Hematopoietic multipotent progenitor cell treated with erythropoietin and hydrocortisone succinate and interleukin-3 and kit ligand, for 4 days (in vitro differentiated cells): ENCODE measurements around the gene IGFBP4.
"Not testable (repeated sequence)": the region's sequence is repeated elsewhere in the genome, so short reads cannot be mapped to it uniquely, and the experiment has no call there.

ENCODE experiments used
- DNase-seq: peaks from one replicate; pipeline ENCODE4 v3.0.0-alpha.2; 2015

IGFBP4 gene

DNA sequence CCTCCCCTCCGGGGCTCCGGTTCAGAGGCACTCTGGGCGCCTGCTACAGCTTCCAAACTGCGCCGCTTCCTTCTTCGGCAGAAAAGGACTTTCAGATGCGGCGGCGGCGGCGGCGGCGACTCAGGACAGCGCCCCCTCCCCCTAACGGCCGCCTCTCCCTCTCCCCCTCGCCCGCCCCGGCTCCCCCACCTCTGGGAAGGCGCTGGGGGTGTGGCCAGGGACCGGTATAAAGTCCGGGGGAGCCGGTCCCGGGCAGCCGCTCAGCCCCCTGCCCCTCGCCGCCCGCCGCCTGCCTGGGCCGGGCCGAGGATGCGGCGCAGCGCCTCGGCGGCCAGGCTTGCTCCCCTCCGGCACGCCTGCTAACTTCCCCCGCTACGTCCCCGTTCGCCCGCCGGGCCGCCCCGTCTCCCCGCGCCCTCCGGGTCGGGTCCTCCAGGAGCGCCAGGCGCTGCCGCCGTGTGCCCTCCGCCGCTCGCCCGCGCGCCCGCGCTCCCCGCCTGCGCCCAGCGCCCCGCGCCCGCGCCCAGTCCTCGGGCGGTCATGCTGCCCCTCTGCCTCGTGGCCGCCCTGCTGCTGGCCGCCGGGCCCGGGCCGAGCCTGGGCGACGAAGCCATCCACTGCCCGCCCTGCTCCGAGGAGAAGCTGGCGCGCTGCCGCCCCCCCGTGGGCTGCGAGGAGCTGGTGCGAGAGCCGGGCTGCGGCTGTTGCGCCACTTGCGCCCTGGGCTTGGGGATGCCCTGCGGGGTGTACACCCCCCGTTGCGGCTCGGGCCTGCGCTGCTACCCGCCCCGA lies at the start of gene IGFBP4:
IGFBP4 (plus strand) TSS at position 255 of the 792 bp plus-strand sequence; CDS start at position 541, 286 bp downstream.
- DNase-seq, result peak; percentile 90

- peak; percentile 89 for DNase-seq
Observed at GRCh38 chr17:40399185-40399584, 44.1 kb upstream of the IGFBP4 start.

DNA sequence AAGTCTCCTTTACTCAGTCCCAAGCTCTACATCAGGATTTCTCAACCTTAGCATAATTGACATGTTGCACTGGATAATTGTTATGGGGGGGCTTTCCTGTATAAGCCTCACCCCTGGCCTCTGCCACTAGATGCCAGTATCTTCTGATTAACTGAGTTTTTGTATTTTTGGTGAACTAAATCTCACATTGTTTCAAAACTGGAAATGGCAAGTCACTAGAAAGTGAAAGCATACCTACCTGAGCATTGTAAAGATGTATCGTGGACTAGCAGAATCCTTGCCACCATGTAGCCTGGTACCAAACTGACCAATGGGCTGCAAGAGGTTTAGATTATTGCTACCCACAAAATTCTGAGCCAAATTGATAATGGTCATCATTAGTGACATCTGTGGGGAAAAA lies 40.6 kb upstream of the IGFBP4 start:
- DNase-seq, result no peak

DNA sequence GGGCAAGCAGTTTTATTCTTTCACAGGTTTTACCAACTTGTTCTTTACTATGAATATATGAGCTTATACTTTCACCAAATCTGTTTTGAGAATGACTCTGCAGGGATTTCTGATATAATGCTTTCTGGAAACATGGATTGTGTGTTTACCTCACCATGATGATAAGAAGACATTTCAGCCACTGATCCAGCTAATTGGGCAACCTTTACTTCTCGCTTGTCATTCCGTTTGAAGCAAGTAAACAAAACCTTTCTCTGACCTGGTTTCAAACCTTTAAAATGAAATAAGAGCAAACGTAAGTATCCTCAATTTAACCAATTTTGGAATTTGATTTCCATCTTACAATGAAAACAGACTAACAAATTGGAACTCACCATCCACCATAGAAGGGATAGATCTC lies 39.2 kb upstream of the IGFBP4 start:
- DNase-seq, result no peak

DNA sequence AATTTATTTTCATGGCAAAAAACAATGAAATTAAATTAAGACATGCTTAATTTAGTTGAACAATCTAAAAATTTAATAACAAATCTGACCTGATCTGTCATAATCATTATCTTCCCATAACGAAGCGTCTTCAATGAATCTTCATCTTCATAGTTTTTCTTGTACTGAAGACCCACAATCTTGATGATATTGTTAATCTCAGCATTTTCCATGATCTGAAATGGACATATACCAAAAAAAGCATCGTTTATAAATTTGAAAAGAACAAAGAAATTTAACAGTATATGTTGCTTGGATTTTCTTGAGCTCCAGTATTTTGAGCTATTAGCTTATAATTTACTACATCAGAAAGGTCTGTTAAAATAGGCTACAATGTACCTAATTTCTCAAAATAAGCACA lies 35.8 kb upstream of the IGFBP4 start:
- no peak for DNase-seq

- DNase-seq, result not testable (repeated sequence)
Observed at GRCh38 chr17:40409540-40409939, 33.7 kb upstream of the IGFBP4 start.

DNA sequence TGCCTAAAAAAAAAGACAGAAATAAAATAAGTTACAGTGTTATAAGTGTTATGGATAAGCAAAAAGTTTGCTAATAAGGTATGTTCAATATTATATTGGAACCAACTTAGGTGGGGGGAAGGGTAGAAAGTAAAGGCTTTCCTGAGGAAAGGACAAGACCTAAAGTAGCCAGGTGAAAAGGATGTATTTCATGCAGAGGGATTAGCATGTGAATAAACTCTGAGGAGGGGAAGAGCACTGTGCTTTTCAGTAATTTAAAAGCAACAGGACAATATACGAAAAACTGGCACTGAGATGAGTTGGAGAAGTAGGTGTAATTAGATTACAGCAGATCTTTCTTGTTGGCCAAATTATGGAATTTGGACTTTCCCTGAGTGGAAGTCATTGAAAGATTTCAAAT lies 33.2 kb upstream of the IGFBP4 start:
- no peak for DNase-seq

DNA sequence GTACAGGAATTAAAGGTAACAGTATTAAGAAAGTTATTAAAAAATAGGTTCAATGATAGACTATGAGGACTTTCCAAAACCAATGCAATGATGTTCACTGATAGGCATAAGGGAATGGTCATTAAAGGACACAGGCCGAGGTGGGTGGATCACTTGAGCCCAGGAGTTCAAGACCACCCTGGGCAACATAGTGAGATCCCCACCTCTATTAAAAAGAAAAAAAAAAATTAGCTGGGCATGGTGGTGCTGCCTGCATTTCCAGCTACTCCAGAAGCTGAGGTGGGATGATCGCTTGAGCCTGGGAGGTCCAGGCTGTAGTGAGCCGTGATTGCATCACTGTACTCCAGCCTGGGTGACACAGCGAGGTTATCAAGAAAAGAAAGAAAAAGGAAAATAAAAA lies 31.4 kb upstream of the IGFBP4 start:
- no peak for DNase-seq

GRCh38 chr17:40412880-40413279 lies 30.4 kb upstream of the IGFBP4 start:
- no peak for DNase-seq

DNA sequence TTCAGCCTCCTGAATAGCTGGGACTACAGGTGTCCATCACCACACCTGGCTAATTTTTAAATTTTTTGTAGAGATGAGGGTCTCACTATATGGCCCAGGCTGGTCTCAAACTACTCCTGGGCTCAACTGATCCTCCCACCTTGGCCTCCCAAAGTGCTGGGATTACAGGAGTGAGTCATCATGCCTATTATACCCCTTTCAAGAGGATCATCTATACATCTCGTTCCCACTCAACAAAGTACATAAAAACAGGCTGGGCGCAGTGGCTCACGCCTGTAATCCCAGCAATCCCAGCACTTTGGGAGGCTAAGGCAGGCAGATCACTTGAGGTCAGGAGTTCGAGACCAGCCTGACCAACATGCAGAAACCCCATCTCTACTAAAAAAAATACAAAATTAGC lies 28.9 kb upstream of the IGFBP4 start:
- not testable (repeated sequence) for DNase-seq

DNA sequence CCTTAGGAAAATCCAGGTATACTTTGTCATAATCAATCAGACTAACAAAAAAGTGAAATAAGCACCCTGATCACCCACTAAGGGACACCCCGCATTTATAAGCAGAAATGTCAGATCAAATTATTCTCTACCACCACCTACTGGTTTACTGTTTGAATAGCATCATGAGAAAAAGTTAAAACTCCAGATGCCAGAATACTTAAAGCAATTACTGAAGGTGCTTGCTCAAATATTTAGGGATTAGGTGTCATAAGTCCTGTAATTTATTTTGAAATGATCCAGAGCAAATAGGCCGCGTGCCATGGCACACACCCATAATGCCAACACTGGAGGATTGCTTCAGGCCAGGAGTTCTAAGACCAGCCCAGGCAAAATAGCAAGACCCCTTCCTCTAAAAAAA lies 27.9 kb upstream of the IGFBP4 start:
- DNase-seq, result peak; percentile 78

DNA sequence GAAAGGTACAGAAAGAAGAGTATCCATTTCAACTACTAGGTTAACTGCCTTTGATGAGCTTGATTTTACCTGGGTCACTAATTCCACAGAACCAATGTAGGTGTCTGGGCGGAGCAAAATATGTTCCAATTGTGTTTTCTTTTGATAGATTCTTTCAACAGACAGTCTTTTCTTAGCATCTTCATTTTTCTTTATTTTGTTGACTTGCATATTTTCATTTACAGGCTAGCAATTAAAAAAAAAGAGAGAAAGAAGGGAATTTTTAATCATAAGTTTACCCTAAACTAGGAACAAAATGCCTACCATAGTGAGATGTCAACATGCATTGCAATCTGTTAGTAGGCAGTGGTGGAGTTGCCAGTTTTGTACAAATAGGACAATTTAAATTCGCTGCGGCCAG lies 26.6 kb upstream of the IGFBP4 start:
- DNase-seq, result no peak

DNA sequence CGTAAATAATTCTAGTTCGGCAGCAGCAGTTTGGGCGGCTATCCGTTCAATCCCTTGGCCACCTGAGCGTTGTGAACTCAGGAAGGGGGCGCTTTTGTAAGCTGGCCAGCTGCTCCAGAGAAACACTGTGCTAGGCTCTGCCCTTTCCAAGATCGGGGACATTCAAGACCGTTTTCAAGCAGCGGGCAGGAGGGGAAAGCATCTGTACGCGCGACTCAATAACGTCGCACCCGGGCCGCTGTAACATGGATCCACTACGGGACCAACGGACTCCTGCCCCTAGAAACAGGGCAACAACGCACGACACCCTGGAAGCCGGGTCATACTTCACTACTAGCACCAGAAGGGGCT lies 26.0 kb upstream of the IGFBP4 start:
- DNase-seq, result peak; percentile 58

GRCh38 chr17:40417609-40418427 lies 25.4 kb upstream of the IGFBP4 start, which contains the start of gene TOP2A:
TOP2A (minus strand) TSS chr17:40417896; CDS start chr17:40417791, 105 bp downstream.
- peak; percentile 100 for DNase-seq

DNA sequence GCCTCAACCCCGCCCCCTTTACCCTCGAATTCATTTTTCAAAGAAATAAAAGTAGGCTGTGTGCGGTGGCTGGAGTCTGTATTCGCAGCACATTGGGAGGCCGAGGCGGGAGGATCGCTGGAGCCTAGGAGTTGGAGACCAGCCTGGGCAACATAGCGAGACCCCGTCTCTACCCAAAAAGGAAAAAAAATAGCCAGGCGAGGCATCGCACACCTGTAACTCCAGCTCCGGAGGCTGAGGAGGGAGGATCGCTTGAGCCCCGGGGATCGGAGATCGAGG lies 24.9 kb upstream of the IGFBP4 start:
- DNase-seq, result no peak

DNA sequence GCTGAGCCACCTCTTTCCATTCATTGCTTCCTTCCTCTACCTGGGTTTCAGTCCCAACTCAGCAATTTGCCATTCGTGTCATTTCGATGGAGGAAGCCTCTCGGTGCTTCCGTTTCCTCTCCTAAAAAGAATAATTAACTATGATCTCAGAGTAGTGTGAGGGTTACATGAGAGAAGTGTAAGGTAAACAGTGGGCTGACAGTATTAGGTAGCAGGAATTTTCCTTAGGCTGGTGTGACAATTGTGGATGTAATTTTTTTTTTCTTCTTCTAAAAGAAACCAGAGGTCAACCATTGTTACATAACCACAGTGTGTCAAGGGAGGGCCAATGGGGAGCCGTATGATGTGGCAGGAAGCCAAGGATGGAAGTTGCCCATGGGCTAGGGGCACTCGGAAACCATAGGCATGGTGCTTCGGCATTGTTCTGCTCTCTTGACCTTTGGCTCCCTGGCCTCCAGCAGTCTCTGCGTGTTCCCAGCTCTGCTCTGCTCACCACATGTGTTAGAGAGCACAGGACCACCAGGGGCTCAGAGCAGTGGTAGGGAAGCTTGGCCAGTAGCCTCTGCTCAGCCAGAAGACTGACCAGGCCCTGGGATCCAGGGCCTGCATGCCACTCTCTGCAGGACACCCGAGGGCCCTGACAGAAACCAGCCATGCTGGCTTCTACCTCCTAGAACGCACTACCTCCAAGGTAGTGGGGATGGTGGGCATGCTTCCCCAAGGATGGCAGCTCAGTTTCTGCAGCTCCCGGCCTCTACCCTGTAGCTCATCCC lies 23.5 kb upstream of the IGFBP4 start:
- peak; percentile 40 for DNase-seq

DNA sequence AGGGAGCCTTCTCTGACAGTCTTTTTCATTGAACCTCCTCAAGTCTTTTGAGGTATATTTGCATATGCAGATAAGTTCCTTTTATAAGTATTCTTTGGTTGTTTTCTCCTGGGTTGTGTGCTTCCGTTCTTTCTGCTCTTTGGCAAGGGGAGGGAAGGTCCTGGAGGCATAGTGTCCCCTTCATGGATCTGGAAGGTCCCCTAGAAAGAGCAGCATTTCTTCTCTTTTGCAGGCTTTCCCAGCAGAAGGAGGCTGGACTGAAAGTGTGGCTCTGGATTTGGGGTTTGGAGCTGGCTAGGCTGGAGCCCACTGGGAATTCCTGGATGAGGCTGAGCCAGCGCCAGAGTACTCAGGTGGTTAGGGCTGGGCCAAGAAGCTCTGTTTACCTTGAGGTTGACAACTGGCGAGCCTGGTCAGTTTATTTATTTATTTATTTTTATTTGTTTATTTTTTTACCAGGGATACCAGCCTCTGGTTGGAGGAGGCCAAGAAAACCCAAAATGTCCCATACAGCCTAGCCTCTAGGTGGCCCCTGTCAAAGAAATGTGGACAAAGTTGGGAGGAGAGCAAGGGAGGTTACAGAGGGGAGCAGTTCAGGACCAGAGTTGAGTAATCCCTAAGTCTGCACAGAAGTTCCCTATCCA lies 20.1 kb upstream of the IGFBP4 start:
- DNase-seq, result no peak

DNA sequence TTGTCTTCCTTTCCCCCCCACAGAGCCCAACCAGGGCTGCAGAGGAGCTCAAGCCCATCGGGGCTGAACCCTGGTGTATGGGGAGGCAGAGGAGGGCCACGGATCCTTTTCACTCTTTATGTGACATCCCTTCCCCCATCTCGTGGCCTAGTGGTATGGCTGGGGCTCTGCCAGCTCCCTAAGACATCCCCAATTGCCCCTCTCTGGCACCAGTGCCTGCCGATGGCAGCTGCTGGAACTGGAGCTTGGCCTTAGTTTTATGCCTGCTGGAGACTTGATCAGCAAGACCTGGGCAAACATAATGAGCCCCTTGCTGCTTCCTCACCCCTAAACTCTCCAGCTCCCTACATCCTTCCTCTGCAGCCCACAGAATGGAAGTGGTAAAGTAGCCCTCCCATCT lies 17.5 kb upstream of the IGFBP4 start:
- peak; percentile 39 for DNase-seq

DNA sequence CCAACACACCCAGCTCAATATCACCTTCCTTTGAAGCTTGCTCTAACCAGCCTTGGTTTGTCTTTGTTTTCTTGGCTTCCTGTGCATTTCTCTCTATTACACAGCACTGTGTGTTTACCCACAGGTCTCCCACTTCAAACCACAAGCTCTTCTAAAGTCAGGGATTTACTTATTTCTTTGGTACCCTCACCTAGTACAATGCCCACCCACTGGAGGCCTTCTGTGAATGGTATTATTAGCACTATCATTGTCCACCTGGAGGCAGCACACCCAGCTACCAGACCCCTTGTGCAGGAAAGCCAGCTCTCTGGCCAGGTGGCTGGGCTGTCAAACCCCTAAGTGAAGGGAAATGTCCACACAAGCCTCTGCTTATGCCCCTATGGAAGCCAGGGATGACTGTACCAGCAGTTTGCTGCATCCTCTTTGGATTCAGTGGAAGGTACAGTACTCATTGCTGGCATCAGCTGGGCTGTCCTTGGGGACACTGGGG lies 16.2 kb upstream of the IGFBP4 start:
- DNase-seq, result no peak

GRCh38 chr17:40430272-40431230 lies 12.7 kb upstream of the IGFBP4 start:
- DNase-seq, result no peak

DNA sequence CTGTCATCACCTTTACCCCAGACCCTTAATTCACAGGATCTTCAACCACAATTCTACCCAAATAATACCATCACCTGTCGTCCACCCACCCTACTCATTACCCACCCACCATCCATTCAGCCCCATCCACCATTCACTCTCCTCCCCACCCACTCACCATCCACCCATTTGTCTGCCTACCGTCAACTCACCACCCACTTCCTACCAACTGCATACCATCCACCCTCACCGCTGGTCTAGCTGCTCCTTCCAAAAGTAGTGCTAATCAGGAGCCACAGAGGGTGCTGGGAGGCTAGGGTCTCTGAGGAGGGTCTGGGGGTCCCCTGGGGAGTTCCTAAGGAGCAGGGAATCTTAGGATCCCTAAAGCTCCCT lies 12.0 kb upstream of the IGFBP4 start:
- DNase-seq, result no peak
